ENCODE measurements around the gene PRR15.

The PRR15 gene

GRCh38 chr7:29610086-29610485, 46.5 kb downstream of the PRR15 start:
- DNase-seq (ENCODE audit: low spot score), result no peak

- DNase-seq (ENCODE audit: low spot score), result no peak
Measured at GRCh38 chr7:29611941-29612544, 48.4 kb downstream of the PRR15 start.

- no peak for DNase-seq (ENCODE audit: low spot score)
Measured at GRCh38 chr7:29612596-29612995, 49.0 kb downstream of the PRR15 start.

GRCh38 chr7:29613100-29613499, 49.5 kb downstream of the PRR15 start:
- no peak for DNase-seq (ENCODE audit: low spot score)

GRCh38 chr7:29614229-29614628, 50.6 kb downstream of the PRR15 start:
- DNase-seq (ENCODE audit: low spot score), result no peak
